SK-N-DZ (cell line): ENCODE results near the gene GTF2H2. TPM values are rescaled to one million over a fixed set of nuclear protein-coding genes. Genes with fewer than 3 reads are reported as not detected.
"Not testable (repeated sequence)": the region's sequence is repeated elsewhere in the genome, so short reads cannot be mapped to it uniquely, and the experiment has no call there.

Source experiments
- DNase-seq: peaks from one replicate; pipeline ENCODE4 v3.0.0-alpha.2; 2015; ENCODE audit warnings: low spot score
- polyA plus RNA-seq, 2 experiments: library from polyadenylated mRNA; depleted of rRNA; stranded (reverse); fragments of >200 nt; gene quantifications; 2 replicates each; pipeline ENCODE4 v1.2.3, GENCODE V29; 2014

Gene GTF2H2
- polyA plus RNA-seq (2014; cell fraction: cytosol; rRNA removed): 27.7 and 35.8 TPM in 2 replicates
- 23.9 and 38.7 TPM in 2 replicates for polyA plus RNA-seq (2014; cell fraction: nucleus; rRNA removed)

DNA sequence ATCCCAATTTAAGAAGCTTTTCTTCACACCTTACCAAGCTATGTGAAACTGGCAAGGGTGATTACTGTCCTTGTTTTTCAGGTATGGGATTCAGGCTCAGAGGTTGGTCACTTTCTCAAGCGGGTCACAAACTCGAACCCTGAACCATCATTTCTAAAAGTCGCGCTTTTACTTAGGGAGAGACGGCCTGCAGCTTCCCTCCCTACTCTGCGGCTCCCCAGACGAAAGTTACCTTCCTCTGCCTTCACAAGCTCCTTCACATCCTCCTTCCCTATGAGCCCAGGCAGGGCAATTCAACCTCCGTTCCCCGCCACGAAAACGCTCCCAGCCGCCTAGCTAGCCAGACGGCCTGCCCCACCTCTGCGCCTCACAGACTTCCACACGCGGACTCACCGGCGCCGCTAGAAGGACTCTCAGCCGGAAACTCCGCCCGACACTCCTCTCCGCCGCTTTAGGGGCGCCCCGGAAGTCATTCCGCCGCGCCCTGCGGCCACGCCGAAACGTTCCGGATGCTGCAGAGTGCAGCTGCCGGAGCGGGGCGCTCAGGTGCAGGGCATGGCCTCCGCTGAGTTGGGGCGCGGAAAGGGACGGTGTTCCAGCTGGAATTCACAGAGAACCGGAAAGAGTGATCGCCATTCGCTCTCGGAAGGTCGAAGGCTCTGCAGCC lies at the start of gene GTF2H2:
GTF2H2 (minus strand) TSS at position 415 of the 667 bp plus-strand sequence. CDS start 4,913 bp downstream, outside the sequence.
- not testable (repeated sequence) for DNase-seq

DNA sequence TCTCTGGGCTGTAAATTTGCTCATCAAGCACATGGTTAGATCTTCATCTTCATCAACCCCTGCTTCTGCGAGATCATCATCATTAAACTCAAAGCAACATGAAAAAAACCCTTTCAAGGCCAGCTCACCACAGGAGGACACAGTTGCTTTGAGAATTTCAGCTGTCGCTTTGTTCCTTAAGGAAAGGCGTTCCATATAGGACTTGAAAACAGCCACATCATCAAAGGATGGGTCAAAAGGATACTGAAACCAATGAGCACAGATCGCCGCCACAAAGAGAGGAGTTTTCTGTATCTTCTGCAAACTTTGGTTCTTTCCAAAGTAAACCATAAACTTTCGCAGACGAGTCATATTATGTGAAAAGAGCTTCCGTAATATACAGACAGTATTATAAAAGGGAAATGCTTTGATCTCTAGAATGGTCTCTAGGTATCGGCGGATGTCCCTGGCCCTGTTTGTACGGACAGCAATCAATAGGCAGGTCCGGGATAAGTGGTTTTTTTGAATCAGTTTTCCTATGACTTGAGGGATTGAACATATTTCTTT lies 42.3 kb upstream of the GTF2H2 start:
- DNase-seq: not testable (repeated sequence)

DNA sequence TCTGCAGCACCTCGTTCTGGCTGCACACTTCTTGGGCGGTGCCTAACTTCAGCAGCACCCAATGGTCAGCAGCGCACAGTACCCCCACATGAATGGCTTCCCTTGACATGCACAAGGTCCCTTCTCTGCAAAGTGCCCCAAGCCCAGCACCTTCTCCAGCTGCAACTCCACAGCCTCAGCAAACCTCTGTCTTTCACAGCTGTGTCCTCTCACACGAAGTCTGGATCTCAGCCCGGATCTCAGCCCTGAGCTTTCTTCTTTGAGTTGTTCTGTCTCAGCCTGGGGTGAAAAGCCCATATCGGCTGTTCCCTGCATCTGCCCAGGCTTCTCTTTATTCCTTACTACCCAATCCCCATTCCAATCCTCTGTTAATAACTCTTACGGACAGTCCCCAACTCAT lies 32.5 kb upstream of the GTF2H2 start:
- not testable (repeated sequence) for DNase-seq

DNA sequence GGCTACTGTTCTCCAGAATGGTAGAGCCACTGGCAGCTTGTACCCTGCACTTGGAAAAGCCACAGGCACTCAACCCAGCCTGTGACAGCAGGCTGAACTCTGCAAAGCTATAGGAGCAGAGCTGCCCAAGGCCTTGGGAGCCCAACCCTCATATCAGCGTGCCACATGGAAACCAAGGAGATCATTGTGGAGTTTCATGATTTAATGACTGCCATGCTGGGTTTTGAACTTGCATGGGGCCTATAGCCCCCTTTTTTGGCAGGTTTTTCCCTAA lies 30.4 kb upstream of the GTF2H2 start:
- not testable (repeated sequence) for DNase-seq

DNA sequence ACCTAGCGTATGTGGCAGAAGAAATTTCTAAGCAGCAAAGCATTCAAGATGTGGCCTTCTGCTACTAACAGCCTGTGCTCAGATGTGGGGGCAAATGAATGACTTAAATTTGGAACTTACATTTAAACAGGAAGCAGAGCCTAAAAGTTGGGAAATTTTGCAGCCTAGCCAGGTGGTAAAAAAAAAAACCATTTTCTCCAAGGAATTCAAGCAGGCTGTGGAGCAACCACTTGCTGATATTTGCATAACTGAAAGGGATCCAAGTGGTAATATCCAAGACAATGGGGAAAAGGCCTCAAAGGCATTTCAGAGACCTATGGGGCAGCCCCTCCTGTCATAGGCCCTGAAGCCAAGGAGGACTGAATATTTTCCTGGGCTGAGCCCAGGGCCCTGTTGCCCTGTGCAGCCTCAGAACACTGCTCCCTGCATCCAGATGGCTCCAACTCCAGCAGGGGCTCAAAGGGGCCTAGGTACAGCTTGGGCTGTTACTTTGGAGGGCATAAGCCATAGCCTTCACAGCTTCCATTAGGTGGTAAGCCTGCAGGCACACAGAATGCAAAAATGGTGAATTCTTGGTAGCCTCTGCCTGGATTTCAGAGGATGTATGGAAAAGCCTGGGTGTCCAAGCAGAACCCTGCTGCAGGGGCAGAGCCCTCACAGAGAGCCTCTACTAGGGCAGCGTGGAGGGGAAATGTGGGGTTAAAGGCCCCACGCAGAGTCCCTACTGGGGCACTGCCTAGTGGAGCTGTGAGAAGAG lies 29.9 kb upstream of the GTF2H2 start:
- peak; percentile 0 for DNase-seq

DNA sequence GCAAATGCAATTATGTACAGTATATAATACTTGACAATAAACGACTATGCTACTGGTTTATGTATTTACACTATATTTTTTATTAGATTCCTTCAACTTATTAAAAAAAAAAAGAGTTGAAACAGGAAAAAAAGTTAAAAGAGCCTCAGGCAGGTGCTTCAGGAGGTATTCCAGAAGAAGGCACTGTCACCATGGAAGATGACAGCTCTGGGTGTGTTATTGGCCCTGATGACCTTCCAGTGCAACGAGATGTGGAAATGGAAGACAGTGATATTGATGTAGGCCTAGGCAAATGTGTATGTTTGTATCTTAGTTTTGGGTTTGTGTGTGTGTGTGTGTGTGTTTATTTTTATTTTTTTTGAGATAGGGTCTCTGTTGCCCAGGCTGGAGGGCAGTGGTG lies 22.3 kb upstream of the GTF2H2 start:
- not testable (repeated sequence) for DNase-seq

DNA sequence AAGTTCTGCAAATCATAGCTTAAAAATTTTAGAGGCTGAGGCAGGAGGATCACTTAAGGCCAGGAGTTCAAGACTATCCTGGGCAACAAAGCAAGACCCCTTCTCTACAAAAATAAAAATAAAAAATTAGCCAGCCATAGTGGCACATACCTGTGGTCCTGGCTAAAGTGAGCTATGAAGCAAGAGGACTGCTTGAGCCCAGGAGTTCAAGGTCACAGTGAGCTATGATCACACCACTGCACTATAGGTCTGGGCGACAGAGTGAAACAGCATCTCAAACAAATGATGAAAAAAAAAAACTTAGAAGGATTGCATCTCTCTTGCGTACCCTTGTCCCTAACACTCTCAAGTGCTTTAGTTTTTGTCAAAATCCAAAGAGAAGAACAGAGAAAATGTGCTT lies 21.3 kb upstream of the GTF2H2 start:
- DNase-seq: not testable (repeated sequence)

DNA sequence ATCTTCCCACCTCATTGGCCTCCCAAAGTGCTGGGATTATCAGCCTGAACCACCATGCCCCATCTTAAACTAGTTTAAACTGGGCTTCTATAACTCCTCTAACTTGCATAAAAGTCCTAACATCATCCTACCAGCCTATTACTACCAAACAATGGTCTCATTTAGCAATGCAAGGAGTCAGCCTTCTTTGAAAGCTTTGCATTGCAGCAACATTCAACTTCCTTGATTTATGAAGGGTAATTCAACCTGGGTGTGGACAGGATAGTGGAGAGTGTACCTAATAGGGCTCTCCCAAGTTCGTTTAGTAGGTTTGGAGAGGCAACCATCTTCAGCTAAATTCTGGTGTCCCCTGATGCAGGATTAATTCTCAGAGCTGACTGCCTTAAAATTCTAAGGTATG lies 18.7 kb upstream of the GTF2H2 start:
- DNase-seq: not testable (repeated sequence)

DNA sequence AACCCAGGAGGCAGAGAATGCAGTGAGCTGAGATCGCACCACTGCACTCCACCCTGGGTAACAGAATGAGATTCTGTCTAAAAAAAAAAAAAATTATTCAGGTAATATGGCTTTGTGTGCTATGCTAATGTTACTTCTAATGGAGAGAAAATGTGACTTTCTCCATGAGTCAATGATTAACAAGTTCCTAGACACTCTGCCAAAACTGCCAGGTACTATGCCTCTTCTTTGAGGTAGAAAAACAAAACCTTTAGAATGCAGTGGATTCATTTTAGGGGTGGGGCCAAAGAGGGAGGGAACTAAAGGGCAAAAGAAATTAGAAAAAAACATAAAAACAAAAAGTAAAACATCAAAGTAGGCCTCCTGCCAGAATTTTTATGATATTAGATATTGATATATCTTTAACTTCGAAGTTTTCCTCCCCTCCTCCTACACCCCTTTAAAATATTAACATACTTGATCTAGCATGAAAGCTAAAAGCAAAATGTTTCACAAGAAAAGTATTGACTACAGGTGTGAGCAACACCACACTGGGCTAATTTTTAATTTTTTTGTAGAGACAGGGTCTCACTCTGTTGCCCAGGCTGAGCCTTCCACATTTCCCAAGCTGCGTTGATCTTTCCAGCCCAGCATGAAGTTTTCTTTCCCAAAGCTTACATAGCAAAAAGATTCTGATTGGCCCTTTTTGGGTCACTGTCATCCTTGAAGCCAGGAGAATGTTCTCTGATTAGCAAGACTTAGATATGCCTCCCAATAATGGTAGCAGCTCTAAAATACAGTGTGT lies 17.0 kb upstream of the GTF2H2 start:
- not testable (repeated sequence) for DNase-seq

DNA sequence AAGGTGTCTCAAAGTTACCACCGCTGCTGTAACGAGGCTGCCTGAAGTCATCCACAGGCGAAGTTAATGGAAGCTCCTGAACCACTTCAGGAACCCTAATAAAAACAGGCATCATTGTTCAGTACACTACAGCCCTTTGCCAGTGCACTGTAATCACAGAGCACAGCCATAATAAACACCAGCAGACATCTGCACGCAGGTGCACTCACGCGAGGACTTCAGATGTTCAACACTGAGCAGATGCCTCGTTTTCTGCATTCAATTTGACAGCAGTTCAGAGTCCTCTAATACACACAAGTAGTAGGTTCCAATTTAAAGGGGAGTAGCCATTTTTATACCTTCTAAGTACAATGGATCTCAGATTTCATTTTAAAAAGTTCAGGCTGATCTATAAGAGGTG lies 15.4 kb upstream of the GTF2H2 start:
- not testable (repeated sequence) for DNase-seq

DNA sequence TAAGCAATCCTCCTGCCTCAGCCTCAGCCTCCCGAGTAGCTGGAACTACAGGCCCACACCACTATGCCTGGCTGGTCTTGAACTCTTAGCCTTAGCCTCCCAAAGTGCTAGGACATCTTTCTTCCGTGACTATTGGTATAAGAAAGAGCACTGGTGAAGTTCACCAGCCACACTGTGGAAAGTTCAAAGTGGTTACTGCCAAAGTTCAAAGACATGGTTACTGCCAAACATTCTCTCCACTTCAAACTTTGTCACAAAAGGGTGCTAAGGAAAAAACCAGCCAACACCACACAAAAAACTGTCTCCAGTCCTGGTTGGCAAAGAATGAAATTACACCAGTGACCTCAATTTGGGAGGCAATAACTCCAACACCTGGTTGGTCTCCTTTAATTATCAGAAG lies 14.9 kb upstream of the GTF2H2 start:
- not testable (repeated sequence) for DNase-seq

DNA sequence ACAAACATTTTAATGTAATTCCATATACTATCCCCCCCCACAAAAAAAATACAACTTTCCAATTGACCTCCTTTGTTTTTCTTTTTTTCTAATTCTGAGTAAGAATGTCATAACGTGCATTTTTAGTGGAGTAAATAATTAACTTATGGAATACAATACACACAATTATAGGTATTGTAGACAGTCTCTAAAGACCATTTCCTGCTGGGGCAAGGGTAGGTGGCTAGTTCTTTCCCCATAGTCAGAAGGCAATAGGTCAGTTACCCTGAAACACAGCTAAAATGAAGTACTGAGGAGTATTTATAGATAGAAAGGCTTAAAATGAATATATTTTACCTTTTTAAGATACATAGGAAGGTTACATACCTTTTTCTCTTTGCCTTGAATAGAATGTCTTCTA lies 6.2 kb downstream of the GTF2H2 start:
- not testable (repeated sequence) for DNase-seq

DNA sequence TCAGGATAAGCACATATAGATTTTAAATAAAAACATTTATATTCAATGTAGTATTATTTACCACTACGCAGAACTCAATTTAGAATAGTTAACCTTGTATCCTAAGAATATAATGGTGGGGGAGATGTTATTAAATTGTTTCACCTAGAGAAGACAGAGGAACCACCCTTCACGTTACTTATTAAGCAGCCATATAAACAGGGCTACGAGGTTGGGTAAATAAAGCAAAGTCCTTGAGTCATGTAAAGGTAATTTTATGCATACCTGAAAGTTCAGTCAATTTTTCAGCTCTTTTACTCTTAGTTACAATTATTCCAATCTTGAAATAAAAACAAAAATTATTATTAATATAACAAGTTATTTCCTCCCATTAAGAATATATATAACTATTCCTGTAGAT lies 8.1 kb downstream of the GTF2H2 start:
- DNase-seq: not testable (repeated sequence)

DNA sequence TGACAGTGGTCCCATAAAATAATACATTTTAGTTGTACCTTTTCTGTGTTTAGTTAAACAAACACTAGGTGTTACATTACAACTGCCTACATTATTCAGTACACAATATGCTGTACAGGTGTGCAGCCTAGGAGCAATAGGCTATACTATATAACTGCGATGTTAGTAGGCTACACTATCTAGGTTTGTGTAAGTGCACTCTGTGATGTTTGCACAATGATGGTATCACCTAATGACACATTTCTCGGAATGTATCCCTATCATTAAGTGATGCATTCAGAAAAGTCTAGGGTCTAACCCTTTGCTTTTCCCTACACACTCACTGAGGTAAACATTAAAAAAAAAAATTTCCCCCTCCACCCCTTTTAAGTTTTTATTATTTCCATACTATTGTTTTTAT lies 22.7 kb downstream of the GTF2H2 start:
- not testable (repeated sequence) for DNase-seq

DNA sequence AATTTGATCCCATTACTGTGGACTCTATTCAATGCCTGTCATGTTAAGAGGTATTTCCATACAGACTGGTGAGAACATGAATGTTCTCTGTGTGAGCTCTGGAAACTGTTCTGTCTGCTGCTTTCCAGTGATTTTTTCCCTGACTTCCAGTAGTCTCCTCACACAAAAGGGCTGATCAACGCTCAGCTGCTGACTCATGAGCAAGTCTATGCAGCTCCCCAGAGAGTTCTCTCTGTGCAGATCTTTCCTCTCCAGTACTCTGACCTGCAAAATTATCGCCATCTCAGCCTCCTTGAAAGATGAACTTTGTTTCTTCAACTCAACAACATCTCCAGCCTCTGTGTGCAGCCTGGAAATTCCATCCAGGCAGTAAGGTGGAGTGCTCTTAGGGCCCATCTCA lies 23.3 kb downstream of the GTF2H2 start:
- DNase-seq: not testable (repeated sequence)

DNA sequence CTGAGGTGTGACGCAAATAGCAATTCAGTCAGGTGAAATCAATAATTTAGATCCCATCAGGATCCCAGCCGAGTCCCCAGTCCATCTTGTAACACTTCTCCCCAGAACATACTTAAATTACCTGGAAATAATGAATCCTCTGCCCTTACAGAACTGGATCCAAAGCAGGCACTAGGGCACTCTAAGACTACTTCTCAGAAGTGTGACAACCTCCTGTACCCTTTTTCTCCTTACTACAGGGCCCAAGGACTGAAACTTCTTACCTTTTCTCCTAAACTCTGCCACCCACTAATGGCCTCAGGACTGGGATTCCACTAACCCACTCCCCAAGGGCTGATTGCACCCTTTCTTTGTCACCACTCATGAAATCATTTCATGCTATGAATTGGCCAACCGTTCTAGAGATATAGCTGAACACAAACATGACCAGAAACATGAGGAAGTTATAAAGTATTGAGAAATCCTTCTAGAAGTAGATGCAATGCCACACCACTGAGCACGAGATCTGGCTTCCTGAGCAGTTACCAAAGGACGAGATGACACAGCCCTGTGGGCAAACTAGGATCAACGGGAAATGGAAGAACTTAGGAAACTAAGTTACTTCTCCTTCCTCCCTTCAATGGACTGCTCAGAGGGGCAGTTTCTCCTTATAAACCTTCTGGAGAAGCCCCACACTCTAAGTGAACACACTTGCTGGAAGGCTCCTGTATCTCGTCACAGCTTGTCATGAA lies 36.3 kb downstream of the GTF2H2 start:
- not testable (repeated sequence) for DNase-seq

DNA sequence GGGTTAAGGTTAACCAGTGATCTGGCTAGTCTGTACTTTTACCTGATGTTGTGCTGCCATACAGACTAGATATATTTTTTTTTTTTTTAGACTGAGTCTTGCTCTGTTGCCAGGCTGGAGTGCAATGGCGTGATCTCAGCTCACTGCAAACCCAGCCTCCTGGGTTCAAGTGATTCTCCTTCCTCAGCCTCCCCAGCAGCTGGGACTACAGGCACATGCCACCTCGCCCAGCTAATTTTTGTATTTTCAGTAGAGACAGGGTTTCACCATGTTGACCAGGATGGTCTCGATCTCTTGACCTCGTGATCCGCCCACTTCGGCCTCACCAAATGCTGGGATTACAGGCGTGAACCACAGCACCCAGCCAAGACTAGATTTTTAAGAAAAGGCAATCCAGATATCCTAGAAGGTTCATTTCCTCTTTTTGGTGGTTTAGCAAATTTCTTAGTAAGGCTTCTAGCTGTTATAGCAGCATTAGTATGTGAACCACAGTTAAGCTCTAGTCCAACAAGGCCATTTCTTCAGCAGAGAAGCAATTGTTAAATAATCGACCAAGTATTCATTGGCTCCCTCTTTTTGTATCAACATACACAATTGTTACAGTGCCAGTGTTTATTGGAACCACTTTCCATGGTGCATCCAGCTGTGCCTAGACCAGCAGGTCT lies 42.1 kb downstream of the GTF2H2 start, which contains the start of gene NAIP:
NAIP (minus strand) TSS at position 51 of the 665 bp plus-strand sequence. CDS start 12,424 bp downstream, outside the sequence.
- not testable (repeated sequence) for DNase-seq

DNA sequence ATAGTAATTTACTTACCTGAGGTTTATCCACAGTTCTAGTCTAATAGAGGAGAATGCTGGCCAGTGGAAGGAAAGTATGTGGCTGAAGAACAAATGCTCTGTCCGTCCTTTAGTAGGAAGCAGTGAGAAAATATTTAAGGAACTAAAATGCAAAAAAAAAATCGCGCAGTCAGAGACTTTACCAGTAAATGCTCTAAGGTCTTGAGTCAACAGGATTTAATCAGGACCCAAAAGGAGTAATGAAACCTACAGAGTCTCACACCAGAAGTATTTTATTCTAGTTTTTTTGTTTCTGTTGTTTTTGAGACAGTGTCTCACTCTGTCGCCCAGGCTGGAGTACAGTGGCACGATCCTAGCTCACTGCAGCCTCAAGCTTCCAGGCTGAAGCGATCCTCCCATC lies 46.8 kb downstream of the GTF2H2 start:
- not testable (repeated sequence) for DNase-seq

DNA sequence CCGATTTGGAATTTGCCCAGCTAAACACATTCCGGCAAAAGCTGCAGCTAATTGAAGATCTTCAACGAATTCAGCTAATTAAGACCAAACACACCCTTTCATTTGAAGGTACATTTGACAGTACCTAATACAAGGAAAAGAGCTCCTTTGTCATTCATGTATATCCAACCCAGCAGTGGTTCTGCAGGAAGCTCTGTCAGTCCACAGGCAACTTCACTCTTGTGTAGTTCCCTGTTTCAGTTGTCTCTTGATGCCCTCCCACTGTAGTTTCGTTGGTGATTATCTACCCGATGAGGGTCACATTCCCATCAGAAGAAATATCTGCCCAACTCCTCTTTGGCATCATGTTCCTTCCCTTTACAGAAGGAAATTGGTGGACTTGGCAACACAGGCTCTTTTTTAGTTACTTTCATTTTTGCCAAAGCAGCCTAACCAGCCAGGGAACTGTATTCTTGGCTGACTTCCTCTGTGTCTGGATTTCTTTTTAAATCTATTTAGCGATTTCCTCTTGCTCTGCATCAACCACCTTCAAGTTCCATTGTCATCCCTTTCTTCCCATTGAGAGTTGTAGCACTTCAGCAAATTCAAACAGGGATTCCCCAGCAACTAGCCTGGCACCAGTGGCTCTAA lies 49.0 kb downstream of the GTF2H2 start:
- not testable (repeated sequence) for DNase-seq

DNA sequence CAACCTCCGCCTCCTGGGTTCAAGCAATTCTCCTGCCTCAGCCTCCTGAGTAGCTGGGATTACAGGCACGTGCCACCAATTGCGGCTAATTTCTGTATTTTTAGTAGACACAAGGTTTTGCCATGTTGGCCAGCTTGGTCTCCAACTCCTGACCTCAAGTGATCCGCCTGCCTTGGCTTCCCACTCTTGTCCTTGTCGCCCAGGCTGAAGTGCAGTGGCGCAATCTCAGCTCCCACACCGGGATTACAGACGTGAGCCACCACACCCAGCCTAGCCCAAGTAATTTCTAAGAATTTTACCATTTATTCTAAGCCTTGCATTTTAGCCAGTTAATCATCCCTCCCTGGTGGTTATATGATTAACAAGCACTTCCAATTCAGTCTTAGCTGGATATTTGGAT lies 53.3 kb downstream of the GTF2H2 start:
- DNase-seq: peak; percentile 0
